SK-N-SH (cell line): Measurements from ENCODE around the gene MN1. TPM values are rescaled to one million over a fixed set of nuclear protein-coding genes. Genes with fewer than 3 reads are reported as not detected.

Source experiments
- CTCF ChIA-PET: fragments of 300-600, 350-600 bp; formaldehyde crosslinking; extraction: SDS; loops from one replicate; lab custom pipeline; 2021; lab: Yijun Ruan, JAX
- POLR2A ChIA-PET: fragments of 350-600 bp; sonication (Branson Sonifier 250); formaldehyde crosslinking; extraction: SDS; loops from one replicate; lab custom pipeline; 2020; ENCODE audit warnings: antibody characterized with exemption, inconsistent platforms; lab: Yijun Ruan, JAX
- DNase-seq: peaks from one replicate; pipeline ENCODE4 v3.0.0; 2012
- H2AFZ ChIP-seq: fragments of 200-600 bp; sonication (generic); 2 replicates; pipeline ENCODE4 v1.8.1; 2016; ENCODE audit warnings: antibody characterized with exemption, mild to moderate bottlenecking, low read depth
- H3F3A ChIP-seq: fragments of 200-600 bp; sonication (generic); replicated peaks from 2 replicates; pipeline ENCODE3; 2016; ENCODE audit warnings: antibody characterized with exemption, mild to moderate bottlenecking; ENCODE audit not compliant: insufficient read depth
- H3K27ac ChIP-seq, 2 experiments: fragments of 200-500 bp in 1 of 2; fragments of 200-600 bp in 1 of 2; sonication (Bioruptor generic) in 1 of 2; sonication (generic), shearing (Covaris generic) in 1 of 2; 2 replicates each; pipeline versions ENCODE4 v1.5.1 to v1.6.1; 2014 to 2016; ENCODE audit warnings: low read depth in 2 of 2, inconsistent platforms in 1 of 2, low read length in 1 of 2, mild to moderate bottlenecking in 1 of 2, mixed read lengths in 1 of 2
- H3K27me3 ChIP-seq: fragments of 200-600 bp; sonication (generic), shearing (Covaris generic); 2 replicates; pipeline ENCODE4 v1.6.1; 2016; ENCODE audit warnings: mixed run types; ENCODE audit not compliant: insufficient read depth
- H3K36me3 ChIP-seq, 2 experiments: fragments of 200-500 bp in 1 of 2; fragments of 200-600 bp in 1 of 2; sonication (Bioruptor generic) in 1 of 2; sonication (generic) in 1 of 2; replicated peaks in 1 of 2; 2 replicates each; pipeline versions ENCODE3 to v1.5.1; 2014 to 2016; ENCODE audit warnings: low read length in 1 of 2, mild to moderate bottlenecking in 1 of 2; ENCODE audit not compliant: insufficient read depth in 2 of 2, control insufficient read depth in 1 of 2
- H3K4me1 ChIP-seq, 2 experiments: fragments of 200-500 bp in 1 of 2; fragments of 200-600 bp in 1 of 2; sonication (Bioruptor generic) in 1 of 2; sonication (generic), shearing (Covaris generic) in 1 of 2; 2 replicates each; pipeline versions ENCODE4 v1.5.1 to v1.6.1; 2014 to 2016; ENCODE audit warnings: low read depth in 1 of 2, low read length in 1 of 2, mixed run types in 1 of 2; ENCODE audit not compliant: insufficient read depth in 2 of 2, control insufficient read depth in 1 of 2
- H3K4me2 ChIP-seq: fragments of 200-600 bp; sonication (generic), shearing (Covaris generic); 2 replicates; pipeline ENCODE4 v1.6.1; 2017; ENCODE audit warnings: mixed run types
- H3K4me3 ChIP-seq, 2 experiments: fragments of 200-500 bp in 1 of 2; fragments of 200-600 bp in 1 of 2; sonication (Bioruptor generic) in 1 of 2; sonication (generic), shearing (Covaris generic) in 1 of 2; 2 replicates each; pipeline versions ENCODE4 v1.5.1 to v1.8.1; 2014 to 2016; ENCODE audit warnings: low read depth in 2 of 2, inconsistent platforms in 1 of 2, low read length in 1 of 2, mild to moderate bottlenecking in 1 of 2, mixed read lengths in 1 of 2, moderate library complexity in 1 of 2
- H3K79me2 ChIP-seq: fragments of 200-600 bp; sonication (generic); 2 replicates; pipeline ENCODE4 v1.8.1; 2017; ENCODE audit warnings: mild to moderate bottlenecking; ENCODE audit not compliant: insufficient read depth
- H3K9ac ChIP-seq: fragments of 200-600 bp; sonication (generic); 2 replicates; pipeline ENCODE4 v1.6.1; 2017; ENCODE audit warnings: mixed run types
- H3K9me2 ChIP-seq: fragments of 200-600 bp; sonication (generic); 2 replicates; pipeline ENCODE4 v1.6.1; 2017; ENCODE audit warnings: mixed run types
- H3K9me3 ChIP-seq: fragments of 200-600 bp; sonication (generic); 2 replicates; pipeline ENCODE4 v1.6.1; 2017; ENCODE audit warnings: mixed run types, mild to moderate bottlenecking, moderate library complexity
- H4K20me1 ChIP-seq: fragments of 200-600 bp; sonication (generic); 2 replicates; pipeline ENCODE4 v1.6.1; 2017; ENCODE audit warnings: mild to moderate bottlenecking, mixed run types; ENCODE audit not compliant: insufficient read depth
- CHD2 ChIP-seq: fragments of 150-350 bp; IDR thresholded peaks from 2 replicates; pipeline ENCODE4 v1.6.1; 2018; ENCODE audit warnings: low read length; ENCODE audit not compliant: partially characterized antibody
- CTCF ChIP-seq: fragments of 200-600 bp; sonication (generic); IDR thresholded peaks from 2 replicates; pipeline ENCODE4 v1.6.1; 2017; ENCODE audit warnings: antibody characterized with exemption, mild to moderate bottlenecking, moderate library complexity
- ELF1 ChIP-seq: IDR thresholded peaks from 2 replicates; pipeline ENCODE4 v1.4.0; 2012
- FOSL2 ChIP-seq: IDR thresholded peaks from 2 replicates; pipeline ENCODE4 v1.4.0; 2012; ENCODE audit warnings: low read depth, mild to moderate bottlenecking, moderate library complexity, borderline replicate concordance
- FOXJ3 ChIP-seq: sonication (generic); formaldehyde crosslinking; IDR thresholded peaks from 2 replicates; pipeline ENCODE4 v1.5.1; 2020; ENCODE audit warnings: mild to moderate bottlenecking, missing genetic modification reagents
- FOXM1 ChIP-seq: IDR thresholded peaks from 2 replicates; pipeline ENCODE4 v1.4.0; 2012; ENCODE audit warnings: low read depth, mild to moderate bottlenecking
- GABPA ChIP-seq: IDR thresholded peaks from 2 replicates; pipeline ENCODE4 v1.4.0; 2012; ENCODE audit warnings: low read depth, mild to moderate bottlenecking
- JUND ChIP-seq: IDR thresholded peaks from 2 replicates; pipeline ENCODE4 v1.4.0; 2012
- MXI1 ChIP-seq: IDR thresholded peaks from 2 replicates; pipeline ENCODE4 v1.6.1; 2012; ENCODE audit warnings: mild to moderate bottlenecking, low read depth, low read length, improper control_type of control experiment
- NFIC ChIP-seq: IDR thresholded peaks from 2 replicates; pipeline ENCODE4 v1.4.0; 2012; ENCODE audit warnings: borderline replicate concordance
- POLR2AphosphoS5 ChIP-seq: IDR thresholded peaks from 2 replicates; pipeline ENCODE4 v1.6.1; 2012; ENCODE audit warnings: low read depth, low read length
- RAD21 ChIP-seq: IDR thresholded peaks from 2 replicates; pipeline ENCODE4 v1.6.1; 2012; ENCODE audit warnings: mild to moderate bottlenecking, low read length
- REST ChIP-seq: IDR thresholded peaks from 2 replicates; pipeline ENCODE4 v1.6.1; 2012; ENCODE audit warnings: mild to moderate bottlenecking, low read depth, low read length, moderate library complexity
- RFX5 ChIP-seq: IDR thresholded peaks from 2 replicates; pipeline ENCODE4 v1.6.1; 2012; ENCODE audit warnings: mild to moderate bottlenecking, improper control_type of control experiment, low read length
- SIN3A ChIP-seq: IDR thresholded peaks from 2 replicates; pipeline ENCODE4 v1.6.1; 2012; ENCODE audit warnings: low read depth, mild to moderate bottlenecking, low read length, moderate library complexity, borderline replicate concordance
- SMC3 ChIP-seq: IDR thresholded peaks from 2 replicates; pipeline ENCODE4 v1.6.1; 2012; ENCODE audit warnings: low read depth, low read length, improper control_type of control experiment
- YY1 ChIP-seq: IDR thresholded peaks from 2 replicates; pipeline ENCODE4 v1.4.0; 2012; ENCODE audit warnings: low read depth, mild to moderate bottlenecking
- ZBTB33 ChIP-seq: IDR thresholded peaks from 2 replicates; pipeline ENCODE4 v1.4.0; 2012; ENCODE audit warnings: low read depth, borderline replicate concordance
- WGBS: methylation state at CpG from one replicate; pipeline ENCODE4 v1.1.6; 2017; ENCODE audit warnings: low lambda C conversion rate; 5-methylcytosine and 5-hydroxymethylcytosine counted together
- polyA plus RNA-seq, 3 experiments: library from polyadenylated mRNA; depleted of rRNA; stranded (reverse); fragments of >200 nt; gene quantifications; 2 replicates each; pipeline ENCODE4 v1.2.3, GENCODE V29; 2012

MN1 gene
- polyA plus RNA-seq, 1 of the 3 experiments (the other 2 are of a cell fraction) = 0.20 TPM

GRCh38 chr22:27846910-27847309 lies 45.4 kb upstream of the MN1 start:
- Histone ChIP-seq H3K27ac (peak overlapping the region in 1 of 2 experiments; percentile 6; a peak in 1 of 4 replicates), H3K9me2 (no peaks in the 10 kb centered on the region), H3K79me2 (no peaks in the 10 kb centered on the region), H2AFZ (no peak overlapping the region), H3K4me3 (no peak overlapping the region), H3K4me1 (peaks cover 14 to 70% of the 10 kb centered on the region in 2 experiments; a peak in 3 of 4 replicates), H3K36me3 (peaks cover 14 to 43% of the 10 kb centered on the region in 2 experiments), H3K4me2 (no peak overlapping the region), H3K27me3 (no peaks in the 10 kb centered on the region), H3F3A (no peaks in the 10 kb centered on the region), H3K9me3 (no peaks in the 10 kb centered on the region), H4K20me1 (no peaks in the 10 kb centered on the region), H3K9ac (no peak overlapping the region)
- no peak for DNase-seq
- ChIA-PET POLR2A (no interaction called here), CTCF (interaction anchor here (1.7 to 1.8 kb wide), 2 partner anchors 22 to 40 kb away, joined by 4 to 5 read pairs; no protein-coding TSS in a partner anchor)
- 89% methylated on average over 9 of the region's 9 CpGs for WGBS
- TF ChIP-seq RFX5 (no peak), NFIC (no peak), REST (no peak), FOXJ3 (CRISPR knock-in tag) (no peak), ELF1 (no peak), JUND (no peak), FOXM1 (no peak), YY1 (no peak), FOSL2 (no peak), MXI1 (no peak), CHD2 (no peak), ZBTB33 (no peak)

- peaks cover 8 to 37% of the 10 kb centered on the region in 2 experiments for H3K36me3 ChIP-seq
- H3K79me2 ChIP-seq = no peaks in the 10 kb centered on the region
- H3K9me3 ChIP-seq = no peaks in the 10 kb centered on the region
- POLR2A ChIA-PET = no interaction called here
- no peaks in the 10 kb centered on the region for H3F3A ChIP-seq
- CTCF ChIA-PET = interaction anchor here (1.7 kb wide), 1 partner anchor 21 kb away, joined by 5 read pairs; no protein-coding TSS in a partner anchor
- 98% methylated on average over 5 of the region's 5 CpGs for WGBS
- H2AFZ ChIP-seq = no peak overlapping the region
- no peak overlapping the region for H3K9ac ChIP-seq
- peak overlapping the region in 1 of 2 experiments; percentile 98; a peak in 1 of 4 replicates for H3K27ac ChIP-seq
- no peak overlapping the region for H3K4me3 ChIP-seq
- no peaks in the 10 kb centered on the region for H4K20me1 ChIP-seq
- DNase-seq = no peak
- peaks cover 11 to 70% of the 10 kb centered on the region in 2 experiments; a peak in 3 of 4 replicates for H3K4me1 ChIP-seq
- H3K4me2 ChIP-seq = no peak overlapping the region
- H3K27me3 ChIP-seq = no peaks in the 10 kb centered on the region
- H3K9me2 ChIP-seq = no peaks in the 10 kb centered on the region
- TF ChIP-seq YY1 (no peak), ZBTB33 (no peak), RAD21 (no peak), POLR2AphosphoS5 (no peak), GABPA (no peak), MXI1 (no peak), RFX5 (no peak), CTCF (no peak), FOXM1 (no peak), SMC3 (no peak), SIN3A (no peak)
Measured at GRCh38 chr22:27846248-27846757, 44.7 kb upstream of the MN1 start.
